Activated CD4-positive, alpha-beta T cell treated with anti-CD3 and anti-CD28 coated beads, Interleukin-2, Interleukin-6, amounts not matched to agents 100 ng/mL and 50 ng/mL, durations not matched to agents 16 hours and 8 hours (primary cell): ENCODE measurements around the gene PRR15.

ENCODE experiments used
- DNase-seq: peaks from one replicate; pipeline ENCODE4 v3.0.0-alpha.2; 2020

PRR15 gene

DNA sequence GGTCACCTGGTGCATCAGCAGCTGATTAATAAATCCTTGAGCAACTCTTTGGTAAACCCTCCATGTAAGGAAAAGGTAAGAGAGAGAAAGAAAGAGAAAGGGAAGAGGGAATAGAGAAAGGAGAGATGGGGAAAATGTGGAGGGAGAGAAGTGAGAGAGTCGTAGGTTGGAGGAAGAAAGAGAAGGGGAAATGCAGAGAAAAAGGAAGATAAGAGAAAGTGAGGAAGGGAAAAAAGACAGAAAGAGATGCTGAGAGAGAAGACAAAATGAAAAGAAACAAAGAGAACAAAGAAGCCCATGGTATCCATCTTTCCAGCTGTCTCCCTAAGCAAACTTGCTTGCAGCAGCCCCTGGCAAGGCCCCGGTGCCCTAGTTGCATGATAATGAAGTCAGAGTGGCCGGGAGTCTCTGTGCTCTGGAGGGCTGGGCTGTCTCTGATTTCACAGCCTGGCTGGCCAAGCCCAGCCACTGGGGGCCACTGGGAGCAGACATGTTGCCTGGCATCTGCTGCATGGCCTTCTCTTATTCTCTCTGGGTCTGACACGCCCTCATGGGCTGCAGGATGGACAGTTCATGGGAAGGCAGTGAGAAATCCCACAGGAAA is 48.4 kb downstream of the PRR15 start:
- no peak for DNase-seq

- no peak for DNase-seq
These were observed 49.0 kb downstream of the PRR15 start for GRCh38 chr7:29612596-29612995.

- no peak for DNase-seq
These were observed 49.5 kb downstream of the PRR15 start for GRCh38 chr7:29613100-29613499.

DNA sequence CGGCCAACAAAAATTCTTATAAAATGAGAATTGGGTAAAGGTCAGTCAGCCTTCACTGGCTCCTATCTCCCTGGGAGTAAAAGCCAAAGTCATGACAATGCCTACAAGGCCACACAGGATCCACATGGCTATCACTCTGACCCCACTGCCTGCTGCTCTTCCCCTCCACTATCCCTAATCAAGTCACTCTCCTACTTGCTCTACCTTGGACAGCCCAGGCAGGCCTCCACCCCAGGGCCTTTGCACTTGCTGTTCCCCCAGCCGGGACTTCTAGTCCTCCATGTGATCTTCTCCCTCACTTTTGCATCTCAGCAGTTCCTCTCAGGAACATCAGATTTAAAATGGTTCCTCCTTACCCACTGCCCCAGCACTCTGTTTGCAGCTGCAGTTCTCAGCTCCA is 50.6 kb downstream of the PRR15 start:
- no peak for DNase-seq
